Measurements from ENCODE around the gene TM4SF20.

DNA sequence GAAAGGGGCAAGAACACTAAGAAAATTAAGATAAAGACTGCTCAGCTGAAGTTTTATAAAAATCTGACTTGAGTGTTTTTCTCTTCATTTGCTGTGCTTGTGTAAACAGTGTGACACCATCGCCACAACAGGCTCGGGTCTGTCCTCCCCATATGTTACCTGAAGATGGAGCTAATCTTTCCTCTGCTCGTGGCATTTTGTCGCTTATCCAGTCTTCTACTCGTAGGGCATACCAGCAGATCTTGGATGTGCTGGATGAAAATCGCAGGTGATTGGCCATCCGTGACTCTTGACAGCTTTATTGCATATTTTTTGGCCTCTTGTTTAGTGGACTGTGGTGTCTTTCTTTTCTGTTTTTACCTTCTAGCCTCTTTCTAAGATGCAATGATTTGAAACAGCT, 32.0 kb downstream of the TM4SF20 start:
- TF ChIP-seq EP300 (IDR thresholded peaks at IDR 0.05) (no peak), POLR2A (IDR thresholded peaks at IDR 0.05) (no peak)
